ENCODE measurements around the gene RNF150.

Gene RNF150

DNA sequence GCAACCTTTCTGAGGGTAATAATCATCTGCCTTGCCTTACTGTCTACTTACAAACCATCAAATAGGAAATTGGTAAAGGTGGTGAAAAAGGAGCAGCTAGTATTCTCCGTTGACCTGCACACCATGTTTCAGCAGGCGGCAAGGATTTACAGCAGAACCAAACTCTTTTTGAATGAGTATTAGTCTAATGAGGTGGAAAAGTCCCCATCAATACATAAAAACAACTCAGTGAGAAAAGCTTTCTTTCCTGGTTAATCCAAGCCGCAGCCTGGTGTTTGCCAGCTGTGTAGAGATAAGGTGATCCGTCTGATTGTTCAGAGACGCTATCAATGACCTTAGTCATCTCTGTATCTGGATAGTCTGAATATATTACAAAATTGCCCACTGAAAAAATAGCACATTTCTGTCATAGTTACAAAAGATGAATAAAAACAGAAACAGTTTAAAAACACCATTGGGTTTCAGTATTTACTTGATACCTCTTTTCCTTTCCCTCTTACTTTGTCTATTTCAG lies 266.7 kb downstream of the RNF150 start:
- TF ChIP-seq POLR2AphosphoS5 (IDR thresholded peaks at IDR 0.05; ENCODE audit: low read depth, low read length) (no peak), POLR2A (IDR thresholded peaks at IDR 0.05; ENCODE audit: low read depth, low read length) (no peak), TAF1 (IDR thresholded peaks at IDR 0.05; ENCODE audit: borderline replicate concordance, low read depth, low read length) (no peak)
- peak; percentile 38 for FAIRE-seq
- DNase-seq (ENCODE audit: insufficient read length) = no peak

- FAIRE-seq (no peak), DNase-seq (ENCODE audit: insufficient read length) (no peak)
- TF ChIP-seq TAF1 (IDR thresholded peaks at IDR 0.05; ENCODE audit: borderline replicate concordance, low read depth, low read length) = no peak
- TF ChIP-seq POLR2AphosphoS5 (IDR thresholded peaks at IDR 0.05; ENCODE audit: low read depth, low read length) = no peak
- no peak for TF ChIP-seq POLR2A (IDR thresholded peaks at IDR 0.05; ENCODE audit: low read depth, low read length)
Observed at GRCh38 chr4:140865253-140866217, 267.7 kb downstream of the RNF150 start.

GRCh38 chr4:140863197-140863596 lies 270.1 kb downstream of the RNF150 start:
- FAIRE-seq (no peak), DNase-seq (ENCODE audit: insufficient read length) (no peak)
- no peak for TF ChIP-seq POLR2AphosphoS5 (IDR thresholded peaks at IDR 0.05; ENCODE audit: low read depth, low read length)
- TF ChIP-seq TAF1 (IDR thresholded peaks at IDR 0.05; ENCODE audit: borderline replicate concordance, low read depth, low read length) = no peak
- no peak for TF ChIP-seq POLR2A (IDR thresholded peaks at IDR 0.05; ENCODE audit: low read depth, low read length)

GRCh38 chr4:140862177-140862442 lies 271.2 kb downstream of the RNF150 start:
- DNase-seq (ENCODE audit: insufficient read length) (no peak), FAIRE-seq (no peak)
- no peak for TF ChIP-seq POLR2AphosphoS5 (IDR thresholded peaks at IDR 0.05; ENCODE audit: low read depth, low read length)
- no peak for TF ChIP-seq TAF1 (IDR thresholded peaks at IDR 0.05; ENCODE audit: borderline replicate concordance, low read depth, low read length)
- no peak for TF ChIP-seq POLR2A (IDR thresholded peaks at IDR 0.05; ENCODE audit: low read depth, low read length)

DNA sequence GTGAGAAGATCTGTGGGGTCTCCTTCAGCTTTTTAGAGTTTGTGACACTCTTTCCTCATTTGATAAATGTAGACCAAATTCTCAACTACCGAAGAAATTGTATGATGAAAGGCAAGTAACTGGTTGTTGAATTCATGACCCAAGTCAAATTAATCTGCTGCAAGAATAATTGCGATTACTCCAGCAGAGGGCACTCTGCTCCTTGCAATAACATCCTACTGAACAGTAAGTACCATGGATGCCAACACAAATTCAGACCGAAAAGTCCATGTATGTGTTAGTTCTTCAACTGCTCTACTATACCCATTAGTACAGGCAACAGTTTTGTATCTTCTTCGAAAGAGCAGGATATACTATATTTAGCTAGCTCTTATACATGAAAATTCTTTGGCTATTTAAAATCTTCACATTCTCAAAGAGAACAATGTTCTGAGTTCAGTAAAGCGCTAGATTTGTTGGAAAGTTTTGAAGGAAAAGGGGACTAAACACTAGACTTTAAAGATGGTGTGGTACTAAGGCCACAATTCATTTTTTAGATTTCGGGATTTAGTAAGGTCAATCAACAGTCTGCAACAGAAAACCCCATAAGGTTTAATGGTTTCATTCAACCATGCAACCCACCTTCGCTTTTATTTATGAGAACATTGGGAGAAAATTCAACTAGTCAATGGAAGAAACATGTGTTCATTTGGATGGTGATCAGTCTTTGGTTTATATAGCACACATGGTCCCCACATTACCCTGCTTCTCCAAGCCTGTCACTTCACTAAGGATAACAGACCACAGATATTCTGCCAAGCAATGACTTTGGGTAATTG lies 271.7 kb downstream of the RNF150 start:
- TF ChIP-seq POLR2AphosphoS5 (IDR thresholded peaks at IDR 0.05; ENCODE audit: low read depth, low read length) (no peak), POLR2A (IDR thresholded peaks at IDR 0.05; ENCODE audit: low read depth, low read length) (no peak), TAF1 (IDR thresholded peaks at IDR 0.05; ENCODE audit: borderline replicate concordance, low read depth, low read length) (no peak)
- peak; percentile 83 for FAIRE-seq
- DNase-seq (ENCODE audit: insufficient read length) = no peak

DNA sequence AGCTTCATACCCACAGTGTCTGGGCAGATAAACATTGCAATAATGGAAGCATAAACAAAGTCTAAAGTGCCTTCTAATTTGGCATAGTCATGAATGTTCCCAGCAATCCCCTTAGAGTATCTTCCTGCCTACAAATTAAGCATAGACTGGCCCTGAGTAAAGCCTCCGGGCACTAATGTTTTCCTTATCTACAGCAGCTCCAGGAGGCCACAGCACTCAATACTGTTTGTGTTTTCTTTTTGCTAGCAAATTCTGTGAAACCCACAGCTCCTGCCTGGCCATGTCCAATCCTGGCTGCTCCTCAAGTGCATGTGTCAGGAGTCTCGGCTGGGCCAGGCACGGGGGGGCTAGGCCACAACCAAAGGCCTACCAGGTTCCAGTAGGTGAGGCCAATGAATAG lies 274.4 kb downstream of the RNF150 start:
- TF ChIP-seq POLR2A (IDR thresholded peaks at IDR 0.05; ENCODE audit: low read depth, low read length) (no peak), TAF1 (IDR thresholded peaks at IDR 0.05; ENCODE audit: borderline replicate concordance, low read depth, low read length) (no peak), POLR2AphosphoS5 (IDR thresholded peaks at IDR 0.05; ENCODE audit: low read depth, low read length) (no peak)
- FAIRE-seq = no peak
- DNase-seq (ENCODE audit: insufficient read length) = no peak

- TF ChIP-seq POLR2A (IDR thresholded peaks at IDR 0.05; ENCODE audit: low read depth, low read length) (no peak), TAF1 (IDR thresholded peaks at IDR 0.05; ENCODE audit: borderline replicate concordance, low read depth, low read length) (no peak), POLR2AphosphoS5 (IDR thresholded peaks at IDR 0.05; ENCODE audit: low read depth, low read length) (no peak)
- DNase-seq (ENCODE audit: insufficient read length) = no peak
- no peak for FAIRE-seq
Observed at GRCh38 chr4:140857111-140857510, 276.2 kb downstream of the RNF150 start.

DNA sequence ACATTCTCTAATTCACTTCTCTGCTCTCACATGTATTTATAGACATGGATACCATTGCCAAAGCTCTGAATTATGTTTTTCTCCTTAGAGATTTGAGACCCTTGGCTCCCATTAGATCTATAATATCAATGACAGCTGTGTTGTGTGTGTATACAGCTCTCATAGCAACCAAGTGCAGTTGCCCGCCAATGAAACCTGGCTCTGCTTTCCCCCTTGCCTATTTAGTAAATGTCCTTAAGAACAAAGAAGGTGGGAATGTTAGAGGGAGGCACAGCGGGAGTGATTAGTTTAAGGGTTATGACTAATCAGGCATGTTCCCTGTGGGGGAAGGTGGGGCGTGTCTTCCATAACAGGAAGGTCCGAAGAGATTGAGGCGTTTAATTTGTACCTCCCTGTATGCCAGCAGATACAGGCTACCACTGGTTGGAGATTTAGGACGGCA lies 276.6 kb downstream of the RNF150 start:
- FAIRE-seq (no peak), DNase-seq (ENCODE audit: insufficient read length) (no peak)
- TF ChIP-seq POLR2AphosphoS5 (IDR thresholded peaks at IDR 0.05; ENCODE audit: low read depth, low read length) (no peak), POLR2A (IDR thresholded peaks at IDR 0.05; ENCODE audit: low read depth, low read length) (no peak), TAF1 (IDR thresholded peaks at IDR 0.05; ENCODE audit: borderline replicate concordance, low read depth, low read length) (no peak)

DNA sequence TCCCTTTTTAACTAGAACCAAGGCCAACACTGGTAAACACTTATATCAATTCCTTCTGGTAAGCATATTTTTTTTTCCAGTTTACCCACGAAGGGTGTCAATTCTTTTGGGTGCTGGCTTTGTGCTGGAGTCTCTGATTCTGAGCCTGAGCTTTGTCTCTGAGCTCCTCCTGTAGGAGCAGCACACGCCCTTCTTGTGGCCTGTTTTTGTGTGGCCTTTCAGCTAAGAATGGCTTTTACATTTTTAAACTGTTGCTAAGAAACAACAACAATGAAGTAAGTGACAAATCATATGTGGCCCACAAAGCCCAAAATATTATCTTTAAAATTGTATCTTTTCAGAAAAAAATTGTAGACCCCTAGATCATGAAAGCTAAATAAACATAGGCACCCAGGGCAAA lies 279.1 kb downstream of the RNF150 start:
- TF ChIP-seq TAF1 (IDR thresholded peaks at IDR 0.05; ENCODE audit: borderline replicate concordance, low read depth, low read length) = no peak
- TF ChIP-seq POLR2AphosphoS5 (IDR thresholded peaks at IDR 0.05; ENCODE audit: low read depth, low read length) = no peak
- TF ChIP-seq POLR2A (IDR thresholded peaks at IDR 0.05; ENCODE audit: low read depth, low read length) = no peak
- FAIRE-seq = no peak
- DNase-seq (ENCODE audit: insufficient read length) = no peak

GRCh38 chr4:140851804-140852203 lies 281.5 kb downstream of the RNF150 start:
- DNase-seq (ENCODE audit: insufficient read length) (no peak), FAIRE-seq (no peak)
- TF ChIP-seq TAF1 (IDR thresholded peaks at IDR 0.05; ENCODE audit: borderline replicate concordance, low read depth, low read length) = no peak
- TF ChIP-seq POLR2A (IDR thresholded peaks at IDR 0.05; ENCODE audit: low read depth, low read length) = no peak
- TF ChIP-seq POLR2AphosphoS5 (IDR thresholded peaks at IDR 0.05; ENCODE audit: low read depth, low read length) = no peak

GRCh38 chr4:140851032-140851636 lies 282.1 kb downstream of the RNF150 start:
- TF ChIP-seq TAF1 (IDR thresholded peaks at IDR 0.05; ENCODE audit: borderline replicate concordance, low read depth, low read length) = no peak
- no peak for TF ChIP-seq POLR2AphosphoS5 (IDR thresholded peaks at IDR 0.05; ENCODE audit: low read depth, low read length)
- TF ChIP-seq POLR2A (IDR thresholded peaks at IDR 0.05; ENCODE audit: low read depth, low read length) = no peak
- FAIRE-seq (peak; percentile 21), DNase-seq (ENCODE audit: insufficient read length) (peak; percentile 24)

Measured in GM12892 (cell line).